Measurements from ENCODE around the gene RAPGEF1. TPM values are rescaled to one million over a fixed set of nuclear protein-coding genes. Genes with fewer than 3 reads are reported as not detected.
"Not testable (repeated sequence)": the region's sequence is repeated elsewhere in the genome, so short reads cannot be mapped to it uniquely, and the experiment has no call there.

RAPGEF1 gene
- total and polyA plus RNA-seq, 9 of the 15 experiments (the other 6 are each of a cell fraction or from before 2014, with no cell fraction given), result 0.06 to 44.1 (median 19.9) TPM

GRCh38 chr9:131552030-131552429, 187.8 kb downstream of the RAPGEF1 start:
- Histone ChIP-seq H3K4me3 (no peak overlapping the region), H3K9ac (ENCODE audit: insufficient read depth in 1 of 2, low read depth in 2 of 2, low read length in 2 of 2) (no peak overlapping the region), H3K4me2 (ENCODE audit: insufficient read depth, low read length) (no peak overlapping the region), H2AFZ (ENCODE audit: low read depth, low read length) (no peak overlapping the region), H3K9me1 (ENCODE audit: control insufficient read depth, insufficient read depth, low read length) (no peaks in the 10 kb centered on the region), H3K36me3 (ENCODE audit: control insufficient read depth, insufficient read depth, low read length) (no peaks in the 10 kb centered on the region), H3K9me3 (replicated peaks; ENCODE audit: control insufficient read depth, insufficient read depth, low read depth, low read length) (no peaks in the 10 kb centered on the region), H3K27me3 (ENCODE audit: control insufficient read depth in 2 of 2, insufficient read depth in 2 of 2, low read length in 2 of 2) (peaks cover 18 to 22% of the 10 kb centered on the region in 2 experiments; a peak in 4 of 5 replicates), H3K4me1 (replicated peaks in 1 of 2; ENCODE audit: control insufficient read depth in 2 of 2, insufficient read depth in 2 of 2, low read length in 2 of 2) (peaks cover 0 to 10% of the 10 kb centered on the region in 2 experiments; a peak in 2 of 5 replicates), H4K20me1 (replicated peaks; ENCODE audit: control insufficient read depth, insufficient read depth, low read length) (no peaks in the 10 kb centered on the region), H3K79me2 (ENCODE audit: control insufficient read depth, insufficient read depth, low read length) (no peaks in the 10 kb centered on the region), H3K27ac (ENCODE audit: extremely low read depth, low read depth, low read length) (no peak overlapping the region)
- POLR2A ChIA-PET, result interaction anchor here (0.7 kb wide), 1 partner anchor 21 kb away, joined by 3 read pairs; the partner anchor contains the start of gene UCK1
- in situ Hi-C loops (cut with MboI), result no loop called here
- DNase-seq (ENCODE audit: extremely low read depth in 1 of 4, low spot score in 3 of 4), result no peak
- no peak for ATAC-seq
- no peak for FAIRE-seq
- CTCF ChIA-PET (ENCODE audit: low intra/inter-chr PET ratio), result no interaction called here
- no TSS peak for BruUV-seq (replicated peaks)
- TF ChIP-seq L3MBTL2 (IDR thresholded peaks at IDR 0.05) (no peak), SAP30 (IDR thresholded peaks at IDR 0.05; ENCODE audit: borderline replicate concordance, insufficient read depth, low read depth, low read length, poor library complexity, severe bottlenecking) (no peak), KAT8 (IDR thresholded peaks at IDR 0.05; ENCODE audit: low read depth) (no peak), TRIM24 (IDR thresholded peaks at IDR 0.05) (no peak), MBD2 (IDR thresholded peaks at IDR 0.05; ENCODE audit: borderline replicate concordance, low read depth) (no peak), ZNF408 (CRISPR knock-in tag; IDR thresholded peaks at IDR 0.05; ENCODE audit: low read depth) (no peak), ZNF740 (CRISPR knock-in tag; IDR thresholded peaks at IDR 0.05) (no peak), ZNF740 (tag; IDR thresholded peaks at IDR 0.05) (no peak), SETDB1 (IDR thresholded peaks at IDR 0.05; ENCODE audit: low read length) (no peak), SNAPC5 (CRISPR knock-in tag; IDR thresholded peaks at IDR 0.05) (no peak), HNRNPL (IDR thresholded peaks at IDR 0.05; ENCODE audit: low read depth, low read length) (no peak), FOXA3 (CRISPR knock-in tag; conservative IDR thresholded peaks at IDR 0.05 in 1 of 2, IDR thresholded peaks at IDR 0.05 in 1 of 2) (no peak), CREB1 (IDR thresholded peaks at IDR 0.05) (no peak), CREB1 (CRISPR knock-in tag; IDR thresholded peaks at IDR 0.05) (no peak), GTF2F1 (IDR thresholded peaks at IDR 0.05; ENCODE audit: low read depth, low read length) (no peak)
- intact Hi-C loops (cut with micrococcal nuclease), result no loop called here
- 6% methylated on average over 6 of the region's 6 CpGs for WGBS (ENCODE audit: insufficient coverage, low coverage, missing lambda C conversion rate)

GRCh38 chr9:131550465-131550864, 189.4 kb downstream of the RAPGEF1 start:
- H3K4me3 ChIP-seq; H4K20me1 ChIP-seq (replicated peaks; ENCODE audit: control insufficient read depth, insufficient read depth, low read length); BruUV-seq (replicated peaks); H3K9ac ChIP-seq (ENCODE audit: insufficient read depth in 1 of 2, low read depth in 2 of 2, low read length in 2 of 2); H2AFZ ChIP-seq (ENCODE audit: low read depth, low read length); H3K9me1 ChIP-seq (ENCODE audit: control insufficient read depth, insufficient read depth, low read length); FAIRE-seq; H3K27ac ChIP-seq (ENCODE audit: extremely low read depth, low read depth, low read length); DNase-seq (ENCODE audit: extremely low read depth in 1 of 4, low spot score in 3 of 4); in situ Hi-C loops (cut with MboI); ATAC-seq; H3K9me3 ChIP-seq (replicated peaks; ENCODE audit: control insufficient read depth, insufficient read depth, low read depth, low read length); CTCF ChIA-PET (ENCODE audit: low intra/inter-chr PET ratio); H3K79me2 ChIP-seq (ENCODE audit: control insufficient read depth, insufficient read depth, low read length); H3K4me2 ChIP-seq (ENCODE audit: insufficient read depth, low read length); H3K36me3 ChIP-seq (ENCODE audit: control insufficient read depth, insufficient read depth, low read length); intact Hi-C loops (cut with micrococcal nuclease): not testable (repeated sequence)
- H3K27me3 ChIP-seq (ENCODE audit: control insufficient read depth in 2 of 2, insufficient read depth in 2 of 2, low read length in 2 of 2), result peaks cover 18 to 34% of the 10 kb centered on the region in 2 experiments; a peak in 4 of 5 replicates
- H3K4me1 ChIP-seq (replicated peaks in 1 of 2; ENCODE audit: control insufficient read depth in 2 of 2, insufficient read depth in 2 of 2, low read length in 2 of 2), result peaks cover 0 to 13% of the 10 kb centered on the region in 2 experiments; a peak in 2 of 5 replicates
- POLR2A ChIA-PET, result interaction anchor here (0.6 kb wide), 1 partner anchor 187 kb away, joined by 3 read pairs; no protein-coding TSS in a partner anchor
- WGBS (ENCODE audit: insufficient coverage, low coverage, missing lambda C conversion rate), result 12% methylated on average over 8 of the region's 8 CpGs
